Measurements from ENCODE around the gene SKAP2. TPM values are rescaled to one million over a fixed set of nuclear protein-coding genes. Genes with fewer than 3 reads are reported as not detected.

Gene SKAP2
- polyA plus RNA-seq, 3 donors: 19.2 to 204 (median 158) TPM

GRCh38 chr7:26675143-26675887, 189.1 kb downstream of the SKAP2 start:
- H3K36me3 Mint-ChIP-seq: peaks cover 40 to 51% of the 10 kb centered on the region in 2 donors
- no peak overlapping the region for H3K4me3 Mint-ChIP-seq
- Histone ChIP-seq H3K36me3 (replicated peaks in 1 of 2; ENCODE audit: control insufficient read depth in 1 of 2, insufficient read depth in 2 of 2, low read length in 2 of 2) (peaks cover 3 to 23% of the 10 kb centered on the region in 2 donors), H3K79me2 (ENCODE audit: insufficient read depth, low read length) (no peaks in the 10 kb centered on the region), H3K4me1 (ENCODE audit: control insufficient read depth in 1 of 2, insufficient read depth in 2 of 2, low read length in 2 of 2) (peaks cover 0 to 5% of the 10 kb centered on the region in 2 donors), H3K27ac (ENCODE audit: low read depth in 1 of 2, low read length in 2 of 2) (no peak overlapping the region), H4K20me1 (ENCODE audit: insufficient read depth, low read length) (peaks cover 10% of the 10 kb centered on the region), H2AFZ (ENCODE audit: insufficient read depth, low read depth, low read length, poor library complexity, severe bottlenecking) (no peak overlapping the region), H3K9ac (ENCODE audit: insufficient read depth, low read length, poor library complexity, severe bottlenecking) (no peak overlapping the region), H3K4me2 (replicated peaks; ENCODE audit: extremely low read depth, low read length, poor library complexity, severe bottlenecking) (no peak overlapping the region), H3K27me3 (ENCODE audit: control insufficient read depth in 2 of 2, insufficient read depth in 2 of 2, low read length in 2 of 2) (no peaks in the 10 kb centered on the region), H3K9me3 (replicated peaks in 1 of 2; ENCODE audit: control insufficient read depth in 1 of 2, insufficient read depth in 1 of 2, low read length in 2 of 2) (no peaks in the 10 kb centered on the region), H3K4me3 (replicated peaks in 1 of 3; ENCODE audit: low read depth in 2 of 3, low read length in 3 of 3) (no peak overlapping the region)
- TF ChIP-seq, protein P1, sequence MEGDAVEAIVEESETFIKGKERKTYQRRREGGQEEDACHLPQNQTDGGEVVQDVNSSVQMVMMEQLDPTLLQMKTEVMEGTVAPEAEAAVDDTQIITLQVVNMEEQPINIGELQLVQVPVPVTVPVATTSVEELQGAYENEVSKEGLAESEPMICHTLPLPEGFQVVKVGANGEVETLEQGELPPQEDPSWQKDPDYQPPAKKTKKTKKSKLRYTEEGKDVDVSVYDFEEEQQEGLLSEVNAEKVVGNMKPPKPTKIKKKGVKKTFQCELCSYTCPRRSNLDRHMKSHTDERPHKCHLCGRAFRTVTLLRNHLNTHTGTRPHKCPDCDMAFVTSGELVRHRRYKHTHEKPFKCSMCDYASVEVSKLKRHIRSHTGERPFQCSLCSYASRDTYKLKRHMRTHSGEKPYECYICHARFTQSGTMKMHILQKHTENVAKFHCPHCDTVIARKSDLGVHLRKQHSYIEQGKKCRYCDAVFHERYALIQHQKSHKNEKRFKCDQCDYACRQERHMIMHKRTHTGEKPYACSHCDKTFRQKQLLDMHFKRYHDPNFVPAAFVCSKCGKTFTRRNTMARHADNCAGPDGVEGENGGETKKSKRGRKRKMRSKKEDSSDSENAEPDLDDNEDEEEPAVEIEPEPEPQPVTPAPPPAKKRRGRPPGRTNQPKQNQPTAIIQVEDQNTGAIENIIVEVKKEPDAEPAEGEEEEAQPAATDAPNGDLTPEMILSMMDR (IDR thresholded peaks at IDR 0.05): no peak
- peaks cover 0 to 3% (median 0%) of the 10 kb centered on the region in 3 donors for H3K27me3 Mint-ChIP-seq (ENCODE audit: low read depth in 3 of 3)
- intact Hi-C loops (cut with micrococcal nuclease): no loop called here
- 78% methylated on average over 3 of the region's 4 CpGs for WGBS (ENCODE audit: insufficient coverage)
- no peak for DNase-seq
- peaks cover 19% of the 10 kb centered on the region for H3K4me1 Mint-ChIP-seq
- H3K27ac Mint-ChIP-seq: peak overlapping the region in 1 of 7 donors; percentile 4
- H3K9me3 Mint-ChIP-seq: no peaks in the 10 kb centered on the region

DNA sequence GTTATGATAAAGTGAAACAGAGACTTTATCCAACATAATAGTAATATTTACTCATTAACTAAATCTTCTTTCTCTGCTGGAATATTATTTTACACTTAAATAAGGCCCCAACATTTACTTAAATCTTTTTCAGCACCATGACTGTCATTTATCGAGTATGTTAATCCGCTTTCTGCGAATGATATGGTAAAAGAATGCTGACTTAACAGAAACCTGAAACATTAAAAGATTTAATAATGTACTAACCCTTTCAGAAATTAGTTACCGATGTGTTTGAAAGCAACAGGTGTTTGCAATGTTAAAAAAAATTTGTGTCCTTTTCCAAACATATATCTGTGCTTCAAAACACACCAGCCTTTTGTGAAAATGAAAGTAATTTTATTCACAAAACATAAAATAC, 190.5 kb downstream of the SKAP2 start:
- no CpG with 5 or more reads among the region's 4 CpGs for WGBS (ENCODE audit: insufficient coverage)
- no peak for DNase-seq
- Histone ChIP-seq H3K9ac (ENCODE audit: insufficient read depth, low read length, poor library complexity, severe bottlenecking) (no peak overlapping the region), H3K27ac (ENCODE audit: low read depth in 1 of 2, low read length in 2 of 2) (no peak overlapping the region), H3K4me3 (replicated peaks in 1 of 3; ENCODE audit: low read depth in 2 of 3, low read length in 3 of 3) (no peak overlapping the region), H3K27me3 (ENCODE audit: control insufficient read depth in 2 of 2, insufficient read depth in 2 of 2, low read length in 2 of 2) (no peaks in the 10 kb centered on the region), H2AFZ (ENCODE audit: insufficient read depth, low read depth, low read length, poor library complexity, severe bottlenecking) (no peak overlapping the region), H3K79me2 (ENCODE audit: insufficient read depth, low read length) (no peaks in the 10 kb centered on the region), H4K20me1 (ENCODE audit: insufficient read depth, low read length) (peaks cover 5% of the 10 kb centered on the region), H3K36me3 (replicated peaks in 1 of 2; ENCODE audit: control insufficient read depth in 1 of 2, insufficient read depth in 2 of 2, low read length in 2 of 2) (peaks cover 3 to 27% of the 10 kb centered on the region in 2 donors), H3K4me2 (replicated peaks; ENCODE audit: extremely low read depth, low read length, poor library complexity, severe bottlenecking) (no peak overlapping the region), H3K4me1 (ENCODE audit: control insufficient read depth in 1 of 2, insufficient read depth in 2 of 2, low read length in 2 of 2) (peaks cover 0 to 5% of the 10 kb centered on the region in 2 donors), H3K9me3 (replicated peaks in 1 of 2; ENCODE audit: control insufficient read depth in 1 of 2, insufficient read depth in 1 of 2, low read length in 2 of 2) (no peaks in the 10 kb centered on the region)
- H3K36me3 Mint-ChIP-seq: peaks cover 41 to 51% of the 10 kb centered on the region in 2 donors
- H3K9me3 Mint-ChIP-seq: no peaks in the 10 kb centered on the region
- intact Hi-C loops (cut with micrococcal nuclease): no loop called here
- no peak overlapping the region for H3K27ac Mint-ChIP-seq
- TF ChIP-seq, protein P1 (IDR thresholded peaks at IDR 0.05): no peak
- peaks cover 0 to 3% (median 0%) of the 10 kb centered on the region in 3 donors for H3K27me3 Mint-ChIP-seq (ENCODE audit: low read depth in 3 of 3)
- H3K4me3 Mint-ChIP-seq: no peak overlapping the region
- peaks cover 14% of the 10 kb centered on the region for H3K4me1 Mint-ChIP-seq

All from CD14-positive monocyte (primary cell).